ENCODE data around the gene RITA1. TPM values are rescaled to one million over a fixed set of nuclear protein-coding genes. Genes with fewer than 3 reads are reported as not detected.

The RITA1 gene
- total and polyA plus RNA-seq, 2 donors (not counting 3 experiments of a cell fraction or from before 2014, with no cell fraction given): 20.7 to 21.3 TPM

- no peak overlapping the region for H3K27ac ChIP-seq (ENCODE audit: insufficient read depth, low read depth, low read length)
- dilution Hi-C loops (cut with MboI; ENCODE audit: extremely low pct_ligation_motif_present, low sequenced_read_pairs): no loop called here
- FAIRE-seq: no peak
- H3K4me2 ChIP-seq (ENCODE audit: insufficient read depth, low read length): no peak overlapping the region
- BruUV-seq (replicated peaks): no TSS peak
- CTCF ChIA-PET: interaction anchor here (0.6 to 4.1 kb wide), 11 partner anchors 10 to 231 kb away, joined by 3 to 22 read pairs (median 3); partner anchors contain the start of genes PLBD2 and TPCN1
- peaks cover 0 to 12% of the 10 kb centered on the region in 2 experiments for H3K36me3 ChIP-seq (ENCODE audit: control insufficient read depth in 2 of 2, extremely low read depth in 1 of 2, insufficient read depth in 2 of 2, low read length in 2 of 2)
- no peak overlapping the region for H3K4me3 ChIP-seq (replicated peaks in 1 of 3; ENCODE audit: insufficient read depth in 1 of 3, low read depth in 1 of 3, low read length in 3 of 3)
- peaks cover 23% of the 10 kb centered on the region for H3K4me1 ChIP-seq (ENCODE audit: control insufficient read depth, extremely low read depth, insufficient read depth, low read length)
- no peaks in the 10 kb centered on the region for H3K9me1 ChIP-seq (replicated peaks; ENCODE audit: control insufficient read depth, extremely low read depth, insufficient read depth, low read length)
- TF ChIP-seq GATA2 (IDR thresholded peaks at IDR 0.05; ENCODE audit: insufficient read depth, insufficient read length, low read depth, low read length) (no peak), EZH2 (IDR thresholded peaks at IDR 0.05; ENCODE audit: borderline replicate concordance, low read depth, low read length, severe bottlenecking) (no peak), MAX (IDR thresholded peaks at IDR 0.05; ENCODE audit: insufficient read depth, insufficient read length) (no peak), JUN (IDR thresholded peaks at IDR 0.05; ENCODE audit: borderline replicate concordance, insufficient read depth, insufficient read length, low read depth) (no peak), MYC (IDR thresholded peaks at IDR 0.05; ENCODE audit: low read depth, low read length) (no peak), POLR2A (IDR thresholded peaks at IDR 0.05; ENCODE audit: low read depth, low read length) (no peak), FOS (IDR thresholded peaks at IDR 0.05; ENCODE audit: borderline replicate concordance, insufficient read depth, low read length) (no peak), CTCF (IDR thresholded peaks at IDR 0.05; ENCODE audit: extremely low read depth in 1 of 2, insufficient read depth in 1 of 2, low read depth in 1 of 2, low read length in 2 of 2) (no peak), POLR2AphosphoS5 (IDR thresholded peaks at IDR 0.05; ENCODE audit: insufficient read depth, low read depth, low read length) (no peak)
- no peak for DNase-seq (ENCODE audit: low read depth, low spot score)
- POLR2A ChIA-PET: interaction anchor here (1.2 kb wide), 1 partner anchor 26 kb away, joined by 3 read pairs; the partner anchor contains the start of gene TPCN1
- H3K79me2 ChIP-seq (ENCODE audit: control insufficient read depth, insufficient read depth, low read length): no peaks in the 10 kb centered on the region
- no peaks in the 10 kb centered on the region for H4K20me1 ChIP-seq (replicated peaks; ENCODE audit: control insufficient read depth, extremely low read depth, insufficient read depth, low read length)
- no peak overlapping the region for H3K9ac ChIP-seq (replicated peaks; ENCODE audit: extremely low read depth, insufficient read depth, low read length)
- no peaks in the 10 kb centered on the region for H3K27me3 ChIP-seq (ENCODE audit: control insufficient read depth in 2 of 2, insufficient read depth in 2 of 2, low read length in 2 of 2)
- intact Hi-C loops (cut with micrococcal nuclease): loop anchor here (1.0 kb wide), 1 partner anchor 266 kb away; no protein-coding TSS in a partner anchor
- no peaks in the 10 kb centered on the region for H3K9me3 ChIP-seq (replicated peaks; ENCODE audit: control insufficient read depth, insufficient read depth, low read length)
- H2AFZ ChIP-seq (ENCODE audit: low read depth, low read length): no peak overlapping the region
Measured at GRCh38 chr12:113194971-113195391, 9.5 kb downstream of the RITA1 start.
